HG03103 (cell line): ENCODE data around the gene PRTN3.
A peak's percentile ranks its signal among the peaks of the same experiment; 100 is the strongest.

Source experiments
- ATAC-seq: cut with Tn5 transposase; IDR thresholded peaks from one replicate; pipeline ENCODE4 v1.9.1; 2021; ENCODE audit warnings: low read depth; ENCODE audit not compliant: unreplicated experiment

The PRTN3 gene

GRCh38 chr19:892894-893689, 52.3 kb downstream of the PRTN3 start, which contains the start of the genes MED16 and RNU6-9:
MED16 (minus strand) TSS chr19:893187; CDS start chr19:891131, 2,056 bp downstream.
RNU6-9 (plus strand) TSS chr19:893484.
- peak; percentile 62 for ATAC-seq

- ATAC-seq: no peak
These were observed 55.6 kb downstream of the PRTN3 start for GRCh38 chr19:896434-896833.

GRCh38 chr19:896999-897398, 56.2 kb downstream of the PRTN3 start:
- ATAC-seq: no peak

- no peak for ATAC-seq
These were observed 56.7 kb downstream of the PRTN3 start for GRCh38 chr19:897442-898039.
